HUES6 (cell line): ENCODE data around the gene PALLD.

ENCODE experiments used
- H3K27ac ChIP-seq: 2 replicates; pipeline ENCODE4 v1.7.0; 2013; ENCODE audit warnings: low read depth, mild to moderate bottlenecking, low read length, inconsistent platforms
- H3K27me3 ChIP-seq: 2 replicates; pipeline ENCODE4 v1.6.1; 2013; ENCODE audit warnings: low read length; ENCODE audit not compliant: control insufficient read depth, insufficient read depth
- H3K36me3 ChIP-seq: 2 replicates; pipeline ENCODE4 v1.6.1; 2013; ENCODE audit warnings: low read length; ENCODE audit not compliant: control insufficient read depth, insufficient read depth
- H3K4me1 ChIP-seq: 2 replicates; pipeline ENCODE4 v1.6.1; 2013; ENCODE audit warnings: low read length; ENCODE audit not compliant: control insufficient read depth, insufficient read depth
- H3K4me3 ChIP-seq: 2 replicates; pipeline ENCODE4 v1.5.1; 2013; ENCODE audit warnings: low read depth, low read length
- H3K9ac ChIP-seq: one replicate; pipeline ENCODE4 v1.6.1; 2013; ENCODE audit warnings: mild to moderate bottlenecking, low read length
- H3K9me3 ChIP-seq: 2 replicates; pipeline ENCODE4 v1.6.1; 2013; ENCODE audit warnings: low read depth, low read length; ENCODE audit not compliant: control insufficient read depth, insufficient read depth

The PALLD gene

DNA sequence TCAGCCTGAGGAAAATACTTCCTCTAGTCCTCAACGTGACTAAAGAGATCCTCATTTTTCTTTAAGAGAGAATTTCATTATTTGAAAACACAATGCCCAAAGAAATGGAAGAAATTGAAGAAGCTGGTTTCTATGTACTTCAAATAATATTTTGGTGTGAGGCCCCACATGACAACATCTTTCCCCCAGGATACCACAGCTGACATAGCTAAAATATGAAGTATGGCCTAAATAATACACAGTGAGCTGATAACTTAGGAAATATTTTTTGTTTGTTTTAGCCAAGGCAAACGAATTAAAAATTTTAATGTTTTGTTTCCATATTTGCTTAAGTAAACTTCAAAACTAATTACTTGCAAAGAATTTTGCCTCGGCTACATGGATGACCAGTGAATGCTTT, 364.0 kb downstream of the PALLD start:
- Histone ChIP-seq H3K4me3 (no peak overlapping the region), H3K4me1 (peaks cover 26% of the 10 kb centered on the region), H3K9ac (no peak overlapping the region), H3K36me3 (peaks cover 4% of the 10 kb centered on the region; the same call in 1 of the 2 replicates), H3K27ac (no peak overlapping the region), H3K9me3 (no peaks in the 10 kb centered on the region), H3K27me3 (no peaks in the 10 kb centered on the region)

DNA sequence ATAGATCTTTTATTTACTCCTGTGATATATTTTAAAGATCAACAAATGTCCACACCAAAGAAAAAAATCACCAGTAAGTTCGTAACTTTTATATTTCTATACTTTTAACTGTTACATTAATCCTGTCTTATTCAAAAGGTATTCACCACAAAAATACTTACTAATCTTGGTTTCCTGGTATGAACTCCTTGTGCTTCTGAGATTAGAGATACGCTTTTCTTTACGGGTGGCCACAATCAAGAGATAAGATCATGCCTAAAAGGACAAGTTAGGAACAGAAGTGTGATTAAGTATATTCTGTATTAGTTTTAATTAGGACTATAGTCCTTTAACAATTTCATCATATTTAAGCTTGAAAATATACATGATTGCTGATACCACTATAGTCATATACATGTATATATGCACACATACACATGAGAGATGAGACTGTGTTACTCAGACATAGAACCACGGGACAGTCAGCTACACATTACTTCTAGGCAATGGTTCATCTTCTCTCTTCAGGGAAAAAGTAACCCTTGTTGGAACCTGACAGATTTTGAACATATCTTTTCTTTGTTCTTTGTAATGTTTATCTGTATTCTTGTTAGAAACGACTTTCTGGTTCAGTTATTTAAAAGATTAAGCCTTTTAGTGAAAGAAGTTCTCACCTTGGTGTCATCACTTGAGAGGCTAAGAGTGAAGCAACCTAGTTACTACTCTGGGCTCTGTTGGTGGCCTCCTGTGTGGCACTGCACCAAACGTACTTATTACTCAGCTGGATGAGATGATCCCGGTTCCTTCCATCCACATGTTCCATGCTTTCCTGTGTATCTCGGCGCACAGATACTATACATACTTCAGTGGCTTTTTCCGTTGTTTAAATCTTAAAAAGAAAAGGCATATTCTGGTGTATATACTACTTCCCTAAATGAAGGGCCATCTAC, 367.1 kb downstream of the PALLD start:
- no peaks in the 10 kb centered on the region for H3K9me3 ChIP-seq
- peaks cover 31% of the 10 kb centered on the region for H3K4me1 ChIP-seq
- no peaks in the 10 kb centered on the region for H3K27me3 ChIP-seq
- no peak overlapping the region for H3K4me3 ChIP-seq
- H3K27ac ChIP-seq = no peak overlapping the region
- H3K9ac ChIP-seq = no peak overlapping the region
- no peaks in the 10 kb centered on the region for H3K36me3 ChIP-seq

GRCh38 chr4:168864821-168865541, 368.1 kb downstream of the PALLD start:
- H3K36me3 ChIP-seq = no peaks in the 10 kb centered on the region

GRCh38 chr4:168865854-168866253, 369.0 kb downstream of the PALLD start:
- Histone ChIP-seq H3K9ac (no peak overlapping the region), H3K27ac (no peak overlapping the region)

More at GRCh38 chr4:168864821-168865541, 368.1 kb downstream of the PALLD start:
- H3K4me1 ChIP-seq = peaks cover 31% of the 10 kb centered on the region
- no peaks in the 10 kb centered on the region for H3K9me3 ChIP-seq
- no peak overlapping the region for H3K4me3 ChIP-seq
- no peak overlapping the region for H3K27ac ChIP-seq
- H3K9ac ChIP-seq = no peak overlapping the region
- no peaks in the 10 kb centered on the region for H3K27me3 ChIP-seq

DNA sequence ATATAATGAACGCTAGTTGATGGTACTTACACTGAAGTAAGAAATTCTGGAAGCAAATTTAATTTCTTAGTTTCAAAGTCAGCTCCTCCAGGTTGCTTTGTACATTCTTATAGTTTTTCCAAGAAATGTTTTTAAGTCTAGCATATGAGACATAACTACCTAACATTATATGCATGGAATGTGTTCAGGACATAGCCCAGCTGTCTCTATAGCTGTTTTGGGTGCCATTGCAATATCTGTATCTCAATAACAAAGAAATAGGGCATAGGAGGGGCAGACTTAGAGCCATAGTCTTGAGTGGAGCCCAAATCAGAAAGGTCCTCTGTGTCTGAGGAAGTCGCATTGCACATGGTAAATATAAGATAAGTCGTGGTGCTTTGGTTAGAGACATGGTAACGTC, 369.8 kb downstream of the PALLD start:
- Histone ChIP-seq H3K36me3 (no peaks in the 10 kb centered on the region), H3K9me3 (no peaks in the 10 kb centered on the region), H3K9ac (no peak overlapping the region), H3K27ac (no peak overlapping the region), H3K4me3 (no peak overlapping the region), H3K4me1 (peaks cover 25% of the 10 kb centered on the region), H3K27me3 (no peaks in the 10 kb centered on the region)

More at GRCh38 chr4:168865854-168866253, 369.0 kb downstream of the PALLD start:
- no peaks in the 10 kb centered on the region for H3K27me3 ChIP-seq
- no peaks in the 10 kb centered on the region for H3K9me3 ChIP-seq
- H3K4me1 ChIP-seq = peaks cover 25% of the 10 kb centered on the region
- no peak overlapping the region for H3K4me3 ChIP-seq
- no peaks in the 10 kb centered on the region for H3K36me3 ChIP-seq

- Histone ChIP-seq H3K9me3 (no peaks in the 10 kb centered on the region), H3K4me1 (peaks cover 25% of the 10 kb centered on the region), H3K9ac (no peak overlapping the region), H3K27ac (no peak overlapping the region), H3K36me3 (no peaks in the 10 kb centered on the region), H3K4me3 (no peak overlapping the region), H3K27me3 (no peaks in the 10 kb centered on the region)
These were observed 370.3 kb downstream of the PALLD start for GRCh38 chr4:168867128-168867527.

DNA sequence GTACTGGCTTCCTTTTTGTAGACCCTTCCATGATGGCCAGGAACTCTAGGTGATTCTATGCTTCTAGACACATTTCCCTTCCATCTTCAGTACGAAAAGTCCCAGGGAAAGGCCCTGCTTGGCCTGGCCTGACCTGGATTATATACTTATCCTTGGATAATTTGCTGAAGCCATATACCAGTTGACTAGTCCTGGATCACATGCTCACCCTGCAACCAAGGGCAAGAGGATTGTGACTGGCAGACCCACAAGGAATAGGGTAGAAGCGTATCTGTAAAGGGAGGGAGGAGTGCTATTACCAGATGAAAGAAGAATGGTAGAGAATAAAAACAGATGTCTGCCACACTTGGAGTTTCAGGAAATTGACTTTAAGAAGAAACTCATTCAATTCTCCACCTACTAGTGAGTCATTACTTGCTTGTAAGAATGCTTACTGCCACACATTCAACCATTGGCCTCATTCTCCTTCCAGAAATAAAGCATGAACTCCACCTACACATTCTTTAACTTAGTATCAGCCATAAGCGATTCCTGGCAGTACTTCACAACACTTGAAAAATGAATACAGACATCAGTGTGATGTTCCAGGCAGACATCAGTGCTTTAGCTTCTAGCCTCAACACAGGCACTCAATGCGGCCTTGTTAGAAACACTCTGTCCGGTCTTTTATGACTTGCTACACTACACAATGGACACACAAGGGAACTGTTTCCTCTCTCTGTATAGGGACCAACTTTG, 371.4 kb downstream of the PALLD start:
- Histone ChIP-seq H3K9ac (no peak overlapping the region), H3K4me1 (peaks cover 23% of the 10 kb centered on the region), H3K36me3 (no peaks in the 10 kb centered on the region), H3K9me3 (no peaks in the 10 kb centered on the region), H3K27ac (no peak overlapping the region), H3K4me3 (no peak overlapping the region), H3K27me3 (no peaks in the 10 kb centered on the region)

GRCh38 chr4:168868802-168869201, 371.9 kb downstream of the PALLD start:
- Histone ChIP-seq H3K27ac (no peak overlapping the region), H3K4me1 (peaks cover 20% of the 10 kb centered on the region), H3K9ac (no peak overlapping the region)

GRCh38 chr4:168870004-168870403, 373.2 kb downstream of the PALLD start:
- Histone ChIP-seq H3K9ac (no peak overlapping the region), H3K36me3 (no peaks in the 10 kb centered on the region), H3K4me1 (peaks cover 10% of the 10 kb centered on the region), H3K27ac (no peak overlapping the region), H3K9me3 (no peaks in the 10 kb centered on the region), H3K4me3 (no peak overlapping the region), H3K27me3 (no peaks in the 10 kb centered on the region)

More at GRCh38 chr4:168868802-168869201, 371.9 kb downstream of the PALLD start:
- H3K27me3 ChIP-seq = no peaks in the 10 kb centered on the region
- H3K36me3 ChIP-seq = no peaks in the 10 kb centered on the region
- H3K9me3 ChIP-seq = no peaks in the 10 kb centered on the region
- H3K4me3 ChIP-seq = no peak overlapping the region

GRCh38 chr4:168871632-168872031, 374.8 kb downstream of the PALLD start:
- H3K27me3 ChIP-seq = no peaks in the 10 kb centered on the region
- no peak overlapping the region for H3K27ac ChIP-seq
- H3K9me3 ChIP-seq = no peaks in the 10 kb centered on the region
- H3K4me3 ChIP-seq = no peak overlapping the region
- 0 out of 2 replicates have a peak, but pooled peaks cover 5% of the 10 kb centered on the region for H3K4me1 ChIP-seq
- H3K36me3 ChIP-seq = no peaks in the 10 kb centered on the region
- H3K9ac ChIP-seq = no peak overlapping the region
